Retinal pigment epithelial cell (primary cell): ENCODE results near the gene ADAMTS14.

ENCODE experiments used
- DNase-seq: peaks from one replicate; pipeline ENCODE4 v3.0.0-alpha.2; 2010; ENCODE audit warnings: low read depth
- H3K4me3 ChIP-seq: 2 replicates; pipeline ENCODE4 v1.5.1; 2011; ENCODE audit warnings: mild to moderate bottlenecking, low read length, control low read depth, moderate library complexity
- TF ChIP-seq, protein P1 (sequence below): conservative IDR thresholded peaks from 2 replicates; pipeline ENCODE4 v1.5.1; 2011; ENCODE audit warnings: low read depth, low read length, control low read depth, inconsistent platforms

ADAMTS14 gene

DNA sequence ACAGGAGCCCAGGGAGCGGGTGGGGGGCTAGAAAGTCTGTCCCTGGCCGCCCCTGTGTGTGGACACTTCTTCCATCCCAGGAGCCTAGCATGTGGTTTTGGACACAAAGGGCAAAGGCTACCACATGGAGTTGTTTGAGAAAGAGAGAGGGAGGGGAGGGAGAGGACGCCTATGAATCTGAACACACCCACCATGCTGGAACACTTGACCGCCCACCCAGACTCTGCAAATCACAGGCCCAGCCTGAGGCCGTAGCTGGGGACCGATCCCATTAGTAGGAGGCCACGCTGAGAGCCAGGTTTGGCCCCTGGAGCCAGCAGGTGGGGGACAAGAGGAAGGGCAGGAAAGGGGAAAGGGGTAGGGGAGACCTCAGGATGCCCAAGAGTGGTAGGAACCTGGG lies 39.6 kb downstream of the ADAMTS14 start:
- H3K4me3 ChIP-seq: no peak overlapping the region
- TF ChIP-seq, protein P1, sequence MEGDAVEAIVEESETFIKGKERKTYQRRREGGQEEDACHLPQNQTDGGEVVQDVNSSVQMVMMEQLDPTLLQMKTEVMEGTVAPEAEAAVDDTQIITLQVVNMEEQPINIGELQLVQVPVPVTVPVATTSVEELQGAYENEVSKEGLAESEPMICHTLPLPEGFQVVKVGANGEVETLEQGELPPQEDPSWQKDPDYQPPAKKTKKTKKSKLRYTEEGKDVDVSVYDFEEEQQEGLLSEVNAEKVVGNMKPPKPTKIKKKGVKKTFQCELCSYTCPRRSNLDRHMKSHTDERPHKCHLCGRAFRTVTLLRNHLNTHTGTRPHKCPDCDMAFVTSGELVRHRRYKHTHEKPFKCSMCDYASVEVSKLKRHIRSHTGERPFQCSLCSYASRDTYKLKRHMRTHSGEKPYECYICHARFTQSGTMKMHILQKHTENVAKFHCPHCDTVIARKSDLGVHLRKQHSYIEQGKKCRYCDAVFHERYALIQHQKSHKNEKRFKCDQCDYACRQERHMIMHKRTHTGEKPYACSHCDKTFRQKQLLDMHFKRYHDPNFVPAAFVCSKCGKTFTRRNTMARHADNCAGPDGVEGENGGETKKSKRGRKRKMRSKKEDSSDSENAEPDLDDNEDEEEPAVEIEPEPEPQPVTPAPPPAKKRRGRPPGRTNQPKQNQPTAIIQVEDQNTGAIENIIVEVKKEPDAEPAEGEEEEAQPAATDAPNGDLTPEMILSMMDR: no peak
- no peak for DNase-seq

DNA sequence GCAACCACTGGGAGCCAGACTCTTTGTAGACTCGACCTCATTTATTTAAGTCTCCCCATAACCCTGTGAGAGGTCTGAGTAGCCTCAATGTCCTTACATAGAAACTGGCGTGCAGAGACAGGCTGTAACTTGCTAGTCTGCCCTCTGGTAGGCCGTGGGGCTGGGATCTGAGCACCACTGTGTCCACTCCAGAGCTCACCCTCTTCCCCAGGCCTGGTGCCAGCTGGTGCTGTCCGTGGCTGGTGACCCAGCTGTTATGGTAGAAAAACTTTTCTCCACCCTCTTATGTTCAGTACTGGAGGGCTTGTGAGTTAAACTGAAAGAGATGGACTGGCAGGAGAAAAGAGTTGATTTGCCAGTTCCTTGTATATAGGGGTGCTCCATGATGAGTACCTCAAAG lies 41.9 kb downstream of the ADAMTS14 start:
- H3K4me3 ChIP-seq: no peak overlapping the region
- TF ChIP-seq, protein P1: no peak
- DNase-seq: no peak

DNA sequence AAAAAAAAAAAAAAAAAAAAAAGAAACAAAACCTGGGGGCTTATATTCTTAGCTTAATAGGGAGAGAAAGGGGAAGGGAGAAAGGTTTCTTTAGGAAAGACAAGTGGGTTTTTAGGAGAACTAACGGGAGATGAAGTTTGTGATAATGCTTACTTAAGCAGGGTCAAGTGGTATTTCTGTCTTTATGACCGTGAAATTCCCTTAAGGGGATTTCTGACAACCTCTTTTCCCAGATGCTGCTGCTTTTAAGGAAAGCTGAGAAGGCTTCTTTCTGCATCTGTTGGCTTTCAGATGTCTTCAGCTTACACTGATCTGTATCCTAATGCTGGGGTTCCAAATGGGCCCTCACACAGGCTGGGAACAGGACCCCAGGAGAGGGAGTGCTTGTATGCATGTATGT lies 42.6 kb downstream of the ADAMTS14 start:
- H3K4me3 ChIP-seq: no peak overlapping the region
- DNase-seq: no peak
- TF ChIP-seq, protein P1: no peak

DNA sequence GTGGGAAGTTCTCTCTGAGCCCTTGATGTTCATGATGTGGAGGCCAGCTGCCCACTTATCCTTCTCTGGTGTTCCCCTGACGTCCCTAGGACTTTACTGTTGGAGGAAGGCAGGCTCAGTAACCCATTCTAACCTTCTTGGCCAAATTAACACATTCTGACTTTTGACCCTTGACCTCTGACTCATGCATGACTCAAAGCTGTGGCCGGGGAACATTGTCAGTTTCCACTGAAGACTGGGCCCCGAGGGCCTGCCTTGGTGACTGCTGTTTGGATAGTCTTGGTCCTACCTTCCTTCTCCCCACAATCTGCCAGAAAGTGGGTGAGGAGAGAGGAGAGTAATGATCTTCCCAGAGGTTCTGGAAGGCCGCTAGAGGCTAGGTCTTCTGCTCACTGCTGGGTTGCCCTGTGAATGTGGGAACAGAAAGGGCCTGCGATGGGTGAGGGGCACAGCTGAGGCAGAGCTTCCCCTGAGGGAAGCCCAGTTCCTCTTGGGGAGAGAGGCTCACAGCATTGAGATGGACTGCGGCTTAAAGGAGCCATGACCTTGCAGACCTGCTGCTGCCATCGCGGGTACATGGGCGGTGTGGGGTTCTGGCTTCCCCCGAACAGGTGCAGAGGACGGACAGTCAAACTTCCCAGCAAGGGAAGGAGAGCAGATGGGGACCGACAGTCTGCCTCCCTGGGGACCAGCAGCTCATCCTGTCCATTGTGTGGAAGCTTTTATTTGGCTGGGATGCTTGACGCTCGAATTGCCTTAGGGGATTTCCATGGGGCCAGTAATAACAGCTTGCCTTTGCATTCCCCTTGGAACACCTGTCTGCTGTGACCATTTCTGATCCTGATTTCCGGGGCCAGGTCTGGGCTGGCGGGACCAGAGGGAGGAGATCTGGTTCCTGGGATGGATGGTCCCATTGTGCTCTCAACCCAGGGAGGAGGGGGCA lies 43.8 kb downstream of the ADAMTS14 start:
- DNase-seq: no peak

DNA sequence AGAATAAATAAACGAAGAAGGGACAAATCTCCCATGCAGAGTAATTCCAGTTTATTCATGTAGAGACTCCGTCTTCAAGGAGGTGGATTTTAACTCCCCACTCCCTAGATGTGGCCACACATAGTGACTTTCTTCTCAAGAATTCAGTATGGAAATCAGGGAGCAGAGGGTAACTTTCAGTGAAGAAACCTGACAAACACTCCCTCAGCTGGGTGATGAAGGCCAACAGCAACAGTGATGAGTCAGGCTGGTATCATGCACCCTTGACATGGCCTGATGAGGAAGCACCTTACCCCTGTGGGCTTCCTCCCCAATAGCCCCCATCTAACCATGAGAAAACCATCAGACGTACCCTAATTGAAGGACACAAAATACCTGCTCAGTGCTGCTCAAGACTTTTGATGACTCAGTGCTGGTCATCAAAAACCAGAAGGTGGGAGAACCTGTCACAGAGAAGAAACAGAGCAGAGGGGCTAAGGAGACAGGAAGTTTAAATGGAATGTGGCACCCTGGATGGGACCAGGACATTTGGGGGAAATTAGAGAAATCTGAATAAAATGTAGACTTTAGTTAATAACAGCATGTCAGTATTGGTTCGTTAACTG lies 50.6 kb downstream of the ADAMTS14 start:
- no peak for DNase-seq
- no peak overlapping the region for H3K4me3 ChIP-seq
- TF ChIP-seq, protein P1: no peak

More for the DNA sequence above, 43.8 kb downstream of the ADAMTS14 start:
- no peak overlapping the region for H3K4me3 ChIP-seq
- TF ChIP-seq, protein P1: no peak

DNA sequence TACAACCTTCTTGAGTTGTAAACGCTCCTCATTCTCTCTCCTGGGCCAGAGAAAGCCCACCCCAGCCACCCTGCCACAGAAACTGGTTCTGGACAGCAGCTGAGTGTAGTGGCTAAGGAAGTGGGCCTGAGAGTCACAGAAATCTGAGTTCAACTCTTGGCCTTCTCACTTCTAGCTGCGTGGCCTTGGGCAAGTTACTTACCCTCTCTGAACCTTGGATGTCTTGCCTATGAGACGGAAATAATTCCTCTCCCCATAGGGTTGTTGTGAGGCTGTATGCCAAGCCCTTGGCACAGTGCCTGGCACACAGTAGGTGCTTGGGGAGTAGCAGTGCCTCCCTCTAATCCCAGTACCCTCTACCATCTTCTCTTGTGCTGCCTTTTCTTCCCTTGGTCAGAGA lies 51.5 kb downstream of the ADAMTS14 start:
- no peak for DNase-seq
- TF ChIP-seq, protein P1: no peak
- H3K4me3 ChIP-seq: no peak overlapping the region
